Retina (tissue), 1 donor: ENCODE measurements around the gene CMSS1.

Experiments used
- DNase-seq: peaks from one replicate; pipeline ENCODE4 v3.0.0-alpha.2; 2016

The CMSS1 gene

DNA sequence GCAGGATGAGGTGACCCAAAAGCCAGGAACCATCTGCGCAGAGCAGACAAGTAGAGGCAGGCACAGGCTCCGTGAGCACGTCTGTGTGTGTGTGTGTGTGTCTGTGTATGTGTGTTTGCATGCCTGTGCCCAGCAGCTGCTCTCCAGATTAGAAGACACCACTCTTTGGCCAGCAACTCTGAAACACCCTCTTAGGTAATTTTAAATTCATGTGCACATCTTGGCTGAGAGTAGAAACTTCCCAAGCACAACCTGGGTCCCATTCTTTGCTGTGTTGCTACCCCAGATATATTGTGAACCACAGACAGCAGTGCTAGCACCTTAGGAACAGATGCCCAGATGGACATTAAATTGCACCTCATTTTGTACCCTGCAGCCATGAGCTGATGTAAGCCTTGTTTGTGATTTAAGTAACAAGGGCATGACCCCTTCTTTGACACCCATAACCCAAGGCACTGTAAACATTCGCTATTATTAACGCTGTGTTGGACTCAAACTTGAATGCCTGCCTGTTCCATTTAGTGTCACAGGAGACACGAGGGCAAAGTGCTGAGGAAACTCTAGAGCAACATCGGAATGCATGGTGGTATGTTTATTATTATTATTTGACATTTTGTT, 296.9 kb downstream of the CMSS1 start, which contains the start of gene FILIP1L:
TSS of gene FILIP1L (minus strand) at position 89 of the 618 bp plus-strand sequence.
- DNase-seq: peak; percentile 85

DNA sequence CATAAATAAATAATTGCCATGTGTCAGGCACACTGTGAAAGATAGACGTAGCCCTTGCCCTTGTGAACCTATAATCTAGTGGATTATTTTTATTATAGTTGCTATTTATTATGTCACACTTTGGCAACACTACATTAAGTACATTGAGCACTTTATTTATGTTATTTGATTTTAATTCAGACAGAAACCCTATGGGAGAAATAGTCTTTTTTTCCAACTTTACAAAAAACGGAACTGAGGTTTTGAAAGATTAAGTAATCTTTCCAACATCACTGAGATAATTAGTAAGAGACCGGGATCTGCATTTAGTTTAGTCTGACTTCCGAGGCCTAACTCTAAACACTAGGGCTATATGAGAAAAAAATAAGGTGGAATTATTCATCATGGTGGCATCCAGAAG, 299.4 kb downstream of the CMSS1 start:
- no peak for DNase-seq

DNA sequence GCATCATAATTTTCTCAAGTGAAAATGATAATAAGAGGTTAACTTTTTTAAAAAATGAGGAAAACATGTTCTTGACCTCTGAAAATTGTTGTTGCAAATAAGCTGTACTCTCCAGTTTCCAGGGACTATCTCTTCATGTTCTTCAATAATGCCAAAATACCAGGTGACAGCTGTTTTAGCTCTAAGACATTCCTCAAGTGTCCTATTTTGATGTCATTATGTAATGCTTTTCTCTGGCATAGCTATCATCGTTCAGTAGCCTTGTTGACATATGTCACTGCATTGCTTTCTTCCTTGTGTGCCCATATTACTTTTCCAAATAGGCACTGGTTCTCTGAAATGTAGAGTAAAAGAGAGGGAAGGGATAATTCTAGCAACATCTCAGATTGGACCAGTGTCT, 302.4 kb downstream of the CMSS1 start:
- DNase-seq: no peak

DNA sequence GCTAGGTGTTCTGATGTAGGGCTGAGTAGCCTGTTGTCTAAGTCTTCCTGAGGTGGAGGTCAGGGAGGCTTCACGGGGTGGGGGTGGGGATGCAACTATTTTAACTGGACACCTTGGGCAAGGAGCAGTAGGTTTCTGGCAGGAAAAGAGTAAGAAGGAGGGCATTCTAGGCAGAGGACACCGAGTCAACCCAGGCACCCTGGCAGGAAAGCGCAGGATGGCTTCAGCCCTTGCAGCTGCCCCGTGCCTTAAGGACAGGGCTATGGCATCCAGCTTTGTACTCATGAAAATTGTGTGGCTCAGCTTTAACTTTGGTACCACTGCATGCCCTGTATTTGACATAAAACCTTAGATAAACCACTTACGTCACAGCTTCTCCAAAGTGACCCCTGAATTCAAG, 303.0 kb downstream of the CMSS1 start:
- no peak for DNase-seq

DNA sequence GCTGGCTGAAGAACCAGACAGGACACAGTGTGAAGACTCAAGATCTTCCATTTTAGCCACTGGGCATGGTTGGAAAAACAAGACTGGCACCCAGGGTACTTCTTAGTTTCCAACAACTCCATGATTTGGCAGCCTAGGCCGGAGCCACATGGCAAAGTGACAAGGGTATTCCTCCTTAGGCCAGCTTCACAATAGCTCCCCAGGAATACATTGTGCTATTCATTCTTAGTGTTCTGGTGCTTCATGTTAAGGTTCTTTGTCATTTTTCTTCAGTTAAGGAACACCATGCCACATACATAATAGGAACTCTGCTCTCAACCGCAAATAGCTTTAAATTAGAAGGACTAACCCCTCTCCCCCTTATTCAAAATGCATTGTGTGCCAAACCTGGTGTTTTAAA, 304.7 kb downstream of the CMSS1 start:
- no peak for DNase-seq

DNA sequence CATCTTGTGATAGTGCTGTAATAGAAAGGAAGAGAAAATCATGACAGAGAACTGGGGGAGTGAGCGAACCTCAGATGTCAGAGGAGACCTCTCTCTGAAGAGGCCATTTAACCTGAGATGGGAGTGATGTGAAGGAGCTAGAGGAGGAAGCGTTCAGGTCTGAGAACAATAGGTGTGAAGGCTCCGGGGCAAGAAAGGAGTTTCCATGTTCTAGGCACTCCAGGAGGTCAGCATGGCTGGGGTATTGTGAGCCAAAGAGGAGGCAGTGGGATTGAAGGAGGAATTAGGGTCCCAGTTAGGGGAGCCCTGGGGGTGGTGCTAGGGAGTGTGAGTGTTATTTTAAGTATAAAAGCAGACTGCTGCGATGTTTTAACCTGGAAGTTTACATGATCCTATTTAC, 305.4 kb downstream of the CMSS1 start:
- DNase-seq: no peak

DNA sequence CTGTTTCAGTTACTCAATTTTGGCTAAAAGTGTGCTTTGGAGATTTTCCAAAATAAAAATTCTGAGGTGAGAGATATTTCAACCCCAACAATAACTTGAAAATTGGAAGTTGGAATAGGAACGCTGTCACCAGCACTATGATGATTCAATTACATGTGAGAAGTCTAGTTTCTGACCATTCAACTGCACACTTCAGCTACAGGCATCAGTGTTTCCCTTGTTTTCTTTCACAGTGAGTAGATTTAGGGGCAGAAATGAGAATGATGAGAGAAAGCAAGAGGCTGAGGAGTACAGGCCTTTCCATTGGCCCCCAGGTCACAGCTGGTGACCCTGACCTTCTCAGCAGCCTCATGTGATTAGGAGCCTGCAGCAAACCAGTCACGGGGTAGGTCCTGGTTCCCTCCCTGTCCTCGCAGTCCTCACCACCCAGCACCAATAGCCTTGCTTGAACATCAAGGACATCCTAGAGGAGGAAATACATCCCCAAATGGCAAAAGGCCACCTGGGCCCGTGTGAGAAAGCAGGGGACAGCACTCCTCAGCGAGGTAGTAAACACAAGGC, 306.6 kb downstream of the CMSS1 start:
- peak; percentile 26 for DNase-seq

DNA sequence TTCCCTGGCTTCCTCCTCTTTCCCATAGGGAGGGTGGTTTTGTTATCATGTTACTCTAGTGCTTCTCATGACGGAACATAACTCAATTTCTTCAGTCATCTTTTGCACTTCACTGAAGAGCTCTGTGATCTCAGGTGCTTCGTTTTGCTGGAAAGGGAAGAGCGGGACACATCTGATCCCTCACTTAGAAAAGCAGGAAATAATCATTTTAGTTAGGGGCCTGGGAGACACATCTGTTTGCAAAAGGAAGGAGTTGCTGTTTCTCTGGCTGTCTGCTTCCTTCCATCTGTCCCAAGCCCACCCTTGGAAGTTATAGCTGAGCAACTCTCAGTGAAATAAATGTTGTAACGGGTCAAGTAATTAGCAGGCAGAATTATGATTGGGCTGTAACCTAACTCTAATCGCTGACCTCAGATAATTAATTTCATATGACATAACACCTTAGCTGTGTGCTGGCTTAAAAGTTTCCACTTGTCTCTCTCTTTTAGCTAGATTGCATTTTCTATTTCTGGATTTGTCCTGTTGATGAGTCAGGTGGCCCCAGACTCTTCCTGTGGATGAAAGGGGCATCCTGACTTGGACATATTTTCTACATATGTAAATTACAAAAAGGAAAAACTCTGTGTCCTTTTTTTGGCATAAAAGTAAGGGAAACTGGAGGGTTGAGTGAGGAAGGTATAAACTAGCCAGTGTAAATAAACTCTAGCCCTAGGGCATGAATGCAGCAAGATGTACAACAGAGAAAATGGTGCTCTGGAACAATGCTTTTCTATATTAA, 307.7 kb downstream of the CMSS1 start:
- no peak for DNase-seq

DNA sequence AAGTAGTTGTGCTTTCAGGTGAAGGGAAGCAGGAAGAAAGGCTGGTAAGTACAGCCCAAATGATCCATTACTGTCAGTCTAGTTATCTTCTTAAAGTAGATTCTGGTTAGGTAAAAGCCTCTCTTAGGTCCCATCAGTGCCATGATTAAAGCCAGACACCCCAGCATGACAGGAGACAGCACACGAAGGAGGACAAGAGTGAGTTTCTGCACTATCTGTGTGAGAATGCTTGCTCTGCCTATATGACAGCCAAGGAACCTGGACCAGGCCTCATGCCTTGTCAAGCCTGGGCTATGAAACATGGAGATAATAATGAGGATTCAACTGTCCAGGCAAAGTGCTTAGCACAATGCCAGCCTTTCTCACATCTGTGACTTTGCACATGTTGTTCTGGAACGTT, 310.1 kb downstream of the CMSS1 start:
- no peak for DNase-seq

DNA sequence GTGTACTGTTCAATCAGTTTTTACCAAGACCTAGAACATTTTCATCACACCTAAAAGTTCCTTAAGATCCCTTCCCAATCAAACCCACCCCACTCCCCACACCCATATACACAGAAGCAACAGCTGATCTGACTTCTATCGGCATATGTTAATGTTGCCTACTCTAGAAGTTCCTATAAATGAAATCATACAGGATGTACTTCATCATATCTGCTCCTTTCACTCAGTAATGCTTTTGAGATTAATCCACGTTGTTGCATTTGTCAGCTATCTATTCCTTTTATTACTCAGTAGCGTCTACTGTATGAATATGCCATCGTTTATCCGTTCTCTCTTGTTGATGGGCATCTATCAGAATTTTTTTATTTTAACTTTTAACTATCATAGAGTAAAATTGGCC, 310.9 kb downstream of the CMSS1 start:
- no peak for DNase-seq

DNA sequence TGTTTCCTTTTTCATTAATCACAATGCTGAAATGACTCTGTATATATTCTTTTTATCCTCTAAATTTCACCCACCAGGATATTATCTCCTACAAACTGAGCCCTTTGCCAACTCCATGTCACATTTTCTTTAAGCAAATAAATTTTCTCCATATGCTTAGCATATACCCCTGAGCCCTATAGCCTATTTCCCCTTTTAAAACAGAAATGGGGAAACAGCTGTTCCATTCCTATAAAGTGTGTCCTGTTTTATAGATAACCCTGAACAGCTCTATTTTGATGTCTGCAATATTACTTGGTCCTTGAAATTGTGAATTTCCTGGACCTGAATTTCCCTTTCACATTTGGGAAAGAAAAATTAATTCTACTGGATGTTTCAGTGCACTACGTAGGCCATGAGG, 312.3 kb downstream of the CMSS1 start:
- DNase-seq: no peak

DNA sequence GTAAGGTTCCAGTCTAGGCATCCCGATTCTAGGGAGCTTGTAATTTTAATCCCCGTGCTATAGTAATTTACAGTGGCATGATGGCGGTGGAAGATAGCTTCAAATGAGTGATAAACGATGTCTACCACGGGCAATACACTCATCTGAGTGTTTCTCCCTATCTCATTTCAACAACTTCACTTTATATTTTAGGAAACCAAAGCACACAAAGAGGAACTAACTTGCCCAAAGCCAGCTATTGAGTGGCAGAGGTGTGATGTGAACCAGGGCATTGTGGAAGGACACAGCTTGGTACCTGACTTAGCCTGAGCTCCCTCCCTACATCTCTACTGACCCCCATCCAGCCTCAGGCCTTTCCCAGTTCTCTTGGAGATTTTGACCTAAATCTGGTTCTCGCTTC, 313.6 kb downstream of the CMSS1 start:
- no peak for DNase-seq

DNA sequence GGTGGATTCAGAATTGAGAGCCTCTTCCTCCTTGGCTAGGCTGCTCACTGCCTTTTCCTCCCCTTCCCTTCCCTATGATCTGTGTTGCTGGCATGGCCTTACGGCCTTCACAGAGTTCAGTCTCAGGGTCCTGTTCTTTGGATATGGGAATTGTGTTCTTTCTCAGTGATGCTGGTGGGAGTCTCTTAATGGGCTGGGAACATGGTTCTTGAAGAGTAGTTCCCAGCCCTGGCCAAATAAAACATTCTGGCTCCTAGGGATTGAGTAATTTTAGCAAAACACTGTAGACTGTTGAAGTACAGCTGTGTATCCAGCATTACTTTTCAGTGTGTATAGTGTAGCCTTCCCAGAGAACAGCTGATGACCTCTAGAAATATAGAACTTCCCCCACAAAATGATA, 319.3 kb downstream of the CMSS1 start:
- no peak for DNase-seq

DNA sequence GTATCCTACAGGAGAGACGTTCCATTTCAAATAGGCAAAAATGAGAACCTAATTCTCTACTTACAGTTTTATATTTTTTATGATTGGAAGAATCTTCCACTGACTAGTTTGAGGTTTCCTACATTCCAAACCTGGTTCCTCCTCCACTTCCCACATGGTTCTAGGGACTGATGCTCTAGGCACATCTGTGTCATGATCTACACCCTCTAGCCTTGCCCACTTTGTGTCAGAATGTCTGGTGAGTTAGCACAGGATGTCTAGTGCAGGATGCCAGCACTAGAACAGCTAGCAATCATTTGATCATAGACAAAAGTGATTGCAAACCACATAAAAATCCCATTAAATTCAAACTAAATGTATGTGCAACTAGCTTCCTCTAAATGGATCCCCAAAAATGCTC, 323.3 kb downstream of the CMSS1 start:
- no peak for DNase-seq

DNA sequence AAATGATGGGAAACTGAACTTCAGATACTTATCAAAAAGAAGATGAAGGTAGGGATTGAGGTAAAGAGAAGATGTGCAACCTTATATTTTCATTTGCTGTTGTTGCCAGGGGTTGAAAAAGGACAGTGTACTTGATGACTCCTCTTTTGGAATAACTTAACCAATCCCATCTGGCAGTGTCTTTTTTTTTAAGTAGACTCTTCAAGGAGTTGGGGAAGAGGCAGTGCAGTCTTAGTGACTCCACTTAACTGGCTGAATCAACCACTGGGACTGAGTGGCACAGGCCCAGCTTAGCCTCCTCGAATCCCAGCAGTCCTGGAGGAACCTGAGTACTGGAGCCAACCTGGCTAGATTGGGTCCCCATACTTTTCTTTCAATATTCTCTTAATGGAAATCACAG, 323.9 kb downstream of the CMSS1 start:
- no peak for DNase-seq

DNA sequence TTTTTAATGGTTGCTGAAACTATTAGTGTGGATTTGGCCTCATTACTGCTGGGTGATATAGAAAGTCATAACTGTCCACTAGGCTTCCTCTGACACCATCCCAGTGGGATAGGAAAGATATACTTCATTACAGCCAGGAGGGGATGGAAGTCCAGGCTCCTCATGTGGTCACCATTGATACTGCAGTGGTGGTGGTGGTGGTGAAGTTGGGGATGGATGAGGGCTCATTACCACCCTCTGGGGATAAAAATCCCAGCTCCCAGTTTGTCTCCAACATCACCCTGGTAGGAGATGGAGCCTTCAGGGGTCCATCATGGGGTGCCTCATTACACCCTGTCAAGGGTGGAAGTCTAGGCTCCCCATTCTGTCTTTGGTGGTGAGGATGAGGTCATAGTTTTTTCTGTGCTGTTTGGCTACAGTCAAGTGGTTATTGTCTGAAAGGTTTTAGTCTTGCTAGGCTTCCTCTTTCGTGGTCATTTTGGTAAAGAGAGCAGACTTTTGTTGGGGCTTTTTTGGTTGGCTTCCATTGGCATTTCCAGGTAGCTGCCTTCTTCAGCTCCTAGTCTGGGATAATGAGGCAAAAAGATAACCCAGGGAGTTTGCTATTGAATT, 326.7 kb downstream of the CMSS1 start:
- no peak for DNase-seq

DNA sequence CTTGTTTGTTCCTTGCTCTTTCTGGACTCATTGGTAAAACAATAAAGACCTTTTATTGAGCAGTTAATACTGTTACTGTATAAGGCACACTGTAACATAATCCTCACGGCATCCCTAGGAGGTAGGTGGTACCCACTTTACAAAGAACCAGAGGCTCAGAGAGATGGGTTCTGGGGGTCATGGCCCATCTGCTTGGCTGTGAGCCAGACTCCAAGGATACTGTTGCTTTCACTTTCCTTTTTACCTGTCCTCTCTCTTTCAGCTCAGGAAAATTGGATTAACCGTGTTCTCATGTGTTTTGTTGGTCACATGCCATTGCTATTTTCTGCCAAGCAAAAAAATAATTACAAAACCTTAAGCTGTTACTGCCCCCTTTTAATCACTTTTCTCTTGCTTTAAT, 331.5 kb downstream of the CMSS1 start:
- DNase-seq: no peak

DNA sequence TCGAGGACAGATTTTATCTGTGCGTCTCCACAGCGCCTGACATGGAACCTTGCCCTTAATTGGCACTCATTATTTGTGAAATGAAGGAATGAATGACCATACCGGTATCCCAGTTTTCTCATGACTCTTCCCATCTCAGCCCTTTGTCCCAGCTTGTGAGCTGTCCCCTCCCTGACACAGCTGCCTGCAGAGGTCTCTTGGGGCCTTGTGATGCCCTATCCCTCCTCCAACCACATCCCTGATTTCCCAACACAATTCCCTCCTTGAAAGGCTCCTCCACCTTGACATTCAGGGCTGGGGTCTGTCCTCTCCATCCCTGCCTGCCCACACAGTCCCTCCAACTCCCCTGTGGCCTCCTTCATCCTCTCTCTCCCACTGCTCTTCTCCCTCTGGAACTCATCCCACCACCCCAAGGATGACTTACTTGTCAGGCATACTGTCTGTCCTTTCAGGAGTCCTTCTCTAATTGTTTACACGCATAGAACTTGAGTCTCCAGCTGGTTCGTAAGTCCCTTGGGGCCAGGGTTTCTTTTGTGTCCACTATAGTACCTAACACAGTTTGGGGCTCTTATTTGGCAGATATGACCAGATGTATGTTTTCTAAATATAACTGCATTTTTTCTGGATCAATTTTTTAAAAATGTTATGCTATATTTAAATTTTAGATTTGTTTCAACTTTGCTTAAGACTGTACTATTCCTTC, 332.2 kb downstream of the CMSS1 start:
- no peak for DNase-seq

DNA sequence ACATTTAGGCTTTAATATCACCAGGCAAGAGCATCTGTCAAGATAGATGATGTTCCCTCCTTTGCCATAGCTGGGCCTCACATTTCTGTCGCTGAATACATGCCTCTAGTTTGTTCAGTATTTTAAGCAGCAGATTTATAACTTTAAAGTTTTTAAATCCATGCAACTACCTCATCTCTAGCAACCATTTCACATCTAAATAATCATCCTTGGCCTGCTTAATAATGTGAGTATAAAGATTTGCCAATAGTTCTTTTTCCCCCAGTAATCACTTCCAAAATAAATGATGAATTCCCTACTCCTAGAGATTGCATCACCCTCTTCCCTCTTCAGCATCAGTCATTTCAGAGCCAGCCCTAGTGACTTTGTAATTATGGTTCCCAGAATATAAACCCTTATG, 332.8 kb downstream of the CMSS1 start:
- DNase-seq: no peak

DNA sequence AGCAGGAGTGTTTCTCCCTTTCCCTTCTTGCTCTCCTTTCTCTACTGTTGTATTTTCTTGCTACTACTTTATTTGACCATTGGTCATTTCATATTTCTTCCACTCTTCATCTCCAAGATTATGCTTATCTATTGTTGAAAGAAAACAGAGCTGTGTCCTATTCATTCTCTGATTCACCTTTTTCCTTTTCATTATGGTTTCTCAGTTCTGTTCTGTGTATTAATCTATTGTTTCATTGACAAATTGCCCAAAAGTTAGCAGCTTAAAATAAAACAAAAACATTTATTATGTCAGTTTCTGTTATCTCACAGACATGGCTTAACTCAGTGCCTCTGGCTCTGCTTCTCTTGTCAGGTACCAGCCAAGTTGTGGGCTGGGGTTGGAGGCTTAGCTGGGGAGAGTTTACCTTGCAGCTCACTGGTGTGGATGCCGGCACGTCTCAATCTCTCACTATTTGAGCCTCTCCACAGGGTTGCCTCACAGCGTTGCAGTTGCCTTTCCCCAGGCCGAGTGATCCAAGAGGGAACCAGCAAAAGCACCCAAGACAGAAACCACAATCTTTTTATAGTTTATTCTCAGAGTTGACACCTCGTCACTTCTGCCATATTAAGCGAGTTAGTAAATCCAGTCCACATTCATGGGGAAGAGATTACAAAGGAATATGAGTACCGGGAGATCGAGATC, 333.5 kb downstream of the CMSS1 start:
- no peak for DNase-seq

DNA sequence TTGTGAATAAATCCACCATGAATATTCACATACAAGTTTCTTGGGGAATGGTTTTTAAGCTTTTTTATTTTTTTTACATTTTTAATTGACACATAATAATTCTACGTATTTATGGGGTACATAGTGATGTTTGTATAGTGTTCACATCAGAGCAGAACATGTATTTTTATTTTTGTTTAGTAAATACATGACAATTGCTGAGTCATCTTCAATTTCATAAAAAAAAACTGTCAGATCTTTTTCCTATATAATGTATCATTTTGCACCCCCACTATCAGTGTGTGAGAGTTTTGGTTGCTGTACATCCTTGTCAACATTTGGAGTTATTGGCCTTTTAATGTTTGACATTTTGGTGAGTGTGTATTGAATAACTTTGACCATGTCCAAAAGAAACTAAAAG, 336.5 kb downstream of the CMSS1 start:
- DNase-seq: no peak

DNA sequence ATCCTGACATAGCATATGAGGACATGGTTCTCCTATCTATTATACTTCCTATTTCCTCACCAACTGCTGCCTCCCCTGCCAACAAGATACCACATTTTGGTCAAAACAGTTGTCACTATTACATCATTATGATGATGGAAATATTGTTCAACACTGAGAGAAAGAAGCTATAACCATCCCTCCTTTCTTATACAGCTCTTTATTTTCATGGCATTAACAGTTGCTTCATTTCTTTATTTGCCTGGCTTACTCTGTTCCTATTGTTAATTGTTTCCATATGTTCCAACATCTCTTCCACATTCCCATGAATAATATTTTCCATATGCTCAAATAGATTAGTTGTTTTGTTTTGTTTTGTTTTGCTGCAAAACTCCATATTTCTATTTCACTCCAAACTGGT, 337.5 kb downstream of the CMSS1 start:
- DNase-seq: no peak

DNA sequence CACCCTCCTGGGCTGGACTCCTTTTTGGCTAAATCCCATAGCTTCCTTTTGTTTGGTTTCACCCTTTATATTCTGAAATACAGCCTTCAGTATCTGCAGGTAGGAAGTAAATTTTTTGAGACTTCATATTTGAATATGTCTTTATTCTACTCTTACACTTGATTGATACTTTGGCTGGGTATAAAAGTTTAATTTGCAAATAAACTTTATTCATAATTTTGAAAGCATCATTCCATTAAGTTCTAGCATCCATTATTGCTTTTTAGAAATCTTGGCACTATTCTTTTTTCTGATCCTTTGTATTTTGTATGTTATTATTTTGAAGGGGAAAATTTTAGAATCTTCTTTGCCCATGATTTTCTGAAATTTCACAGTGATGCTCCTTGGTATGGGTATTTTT, 337.9 kb downstream of the CMSS1 start:
- DNase-seq: no peak
